Forelimb muscle (tissue), 1 donor: ENCODE results near the gene HPS6. TPM values are rescaled to one million over a fixed set of nuclear protein-coding genes. Genes with fewer than 3 reads are reported as not detected.
"Not testable (repeated sequence)": the region's sequence is repeated elsewhere in the genome, so short reads cannot be mapped to it uniquely, and the experiment has no call there.

ENCODE experiments used
- DNase-seq: peaks from one replicate; pipeline ENCODE4 v3.0.0-alpha.2; 2013; ENCODE audit warnings: low read depth
- polyA plus RNA-seq: library from polyadenylated mRNA; unstranded; fragments of 120-200 nt; gene quantifications from one replicate; pipeline ENCODE4 v1.2.1, GENCODE V29; 2013; ENCODE audit not compliant: insufficient read length

Gene HPS6
- polyA plus RNA-seq: 7.8 TPM

GRCh38 chr10:102064868-102065560 lies at the start of gene HPS6:
HPS6 (plus strand) TSS chr10:102065349; CDS start chr10:102065475, 126 bp downstream.
- DNase-seq: peak; percentile 60

GRCh38 chr10:102016416-102016815 lies 48.7 kb upstream of the HPS6 start:
- DNase-seq: no peak

- no peak for DNase-seq
These were observed 47.9 kb upstream of the HPS6 start for GRCh38 chr10:102017295-102017694.

GRCh38 chr10:102020938-102021337 lies 44.2 kb upstream of the HPS6 start:
- DNase-seq: no peak

GRCh38 chr10:102024799-102025198 lies 40.4 kb upstream of the HPS6 start:
- DNase-seq: no peak

- no peak for DNase-seq
These were observed 37.9 kb upstream of the HPS6 start for GRCh38 chr10:102027261-102027660.

- DNase-seq: no peak
These were observed 31.4 kb upstream of the HPS6 start for GRCh38 chr10:102033787-102034186.

- not testable (repeated sequence) for DNase-seq
These were observed 29.3 kb upstream of the HPS6 start for GRCh38 chr10:102035807-102036206.

- DNase-seq: no peak
These were observed 26.7 kb upstream of the HPS6 start for GRCh38 chr10:102038410-102038809.

- DNase-seq: no peak
These were observed 24.7 kb upstream of the HPS6 start for GRCh38 chr10:102040305-102041050.

GRCh38 chr10:102045292-102045691 lies 19.9 kb upstream of the HPS6 start:
- no peak for DNase-seq

- DNase-seq: no peak
These were observed 19.1 kb upstream of the HPS6 start for GRCh38 chr10:102046095-102046494.

- DNase-seq: not testable (repeated sequence)
These were observed 10.1 kb upstream of the HPS6 start for GRCh38 chr10:102054881-102055646.

GRCh38 chr10:102055647-102056419 lies 9.3 kb upstream of the HPS6 start, which contains the start of gene ARMH3:
ARMH3 (minus strand) TSS chr10:102056173; CDS start chr10:102040114, 16,059 bp downstream.
- peak; percentile 95 for DNase-seq

GRCh38 chr10:102059987-102060386 lies 5.2 kb upstream of the HPS6 start:
- no peak for DNase-seq

GRCh38 chr10:102064503-102064867 lies 664 bp upstream of the HPS6 start:
- DNase-seq: no peak

GRCh38 chr10:102065561-102066398 lies 631 bp downstream of the HPS6 start:
- no peak for DNase-seq

- DNase-seq: no peak
These were observed 1.4 kb downstream of the HPS6 start for GRCh38 chr10:102066399-102067088.

GRCh38 chr10:102067091-102067916 lies 2.2 kb downstream of the HPS6 start:
- no peak for DNase-seq
